Measurements from ENCODE around the gene BDH2. TPM values are rescaled to one million over a fixed set of nuclear protein-coding genes. Genes with fewer than 3 reads are reported as not detected.
A peak's percentile ranks its signal among the peaks of the same experiment; 100 is the strongest.

The BDH2 gene
- total RNA-seq, 1 donor from 2014 or later, result 27.2 TPM

- Histone ChIP-seq H3K4me3 (no peak overlapping the region), H3K27me3 (ENCODE audit: low read depth) (no peaks in the 10 kb centered on the region), H3K9me3 (replicated peaks) (no peaks in the 10 kb centered on the region), H3K36me3 (no peaks in the 10 kb centered on the region), H3K27ac (replicated peaks) (no peak overlapping the region), H3K4me1 (no peaks in the 10 kb centered on the region)
- DNase-seq, result no peak
- intact Hi-C loops (cut with micrococcal nuclease), result no loop called here
- TF ChIP-seq CTCF (IDR thresholded peaks at IDR 0.05; ENCODE audit: borderline replicate concordance), result no peak
These were observed 6.1 kb upstream of the BDH2 start for GRCh38 chr4:103105558-103106356.

GRCh38 chr4:103104886-103105285 lies 5.3 kb upstream of the BDH2 start:
- intact Hi-C loops (cut with micrococcal nuclease), result no loop called here
- Histone ChIP-seq H3K9me3 (replicated peaks) (no peaks in the 10 kb centered on the region), H3K27me3 (ENCODE audit: low read depth) (no peaks in the 10 kb centered on the region), H3K27ac (replicated peaks) (no peak overlapping the region), H3K36me3 (no peaks in the 10 kb centered on the region), H3K4me1 (no peaks in the 10 kb centered on the region), H3K4me3 (no peak overlapping the region)
- no peak for DNase-seq
- TF ChIP-seq CTCF (IDR thresholded peaks at IDR 0.05; ENCODE audit: borderline replicate concordance), result no peak

GRCh38 chr4:103100691-103101090 lies 1.1 kb upstream of the BDH2 start:
- intact Hi-C loops (cut with micrococcal nuclease), result no loop called here

GRCh38 chr4:103098756-103099440 lies 736 bp downstream of the BDH2 start:
- no peak for TF ChIP-seq CTCF (IDR thresholded peaks at IDR 0.05; ENCODE audit: borderline replicate concordance)
- no peaks in the 10 kb centered on the region for H3K9me3 ChIP-seq (replicated peaks)

More at GRCh38 chr4:103100691-103101090, 1.1 kb upstream of the BDH2 start:
- Histone ChIP-seq H3K4me3 (no peak overlapping the region), H3K27me3 (ENCODE audit: low read depth) (no peaks in the 10 kb centered on the region), H3K9me3 (replicated peaks) (no peaks in the 10 kb centered on the region), H3K36me3 (no peaks in the 10 kb centered on the region), H3K27ac (replicated peaks) (no peak overlapping the region), H3K4me1 (peaks cover 35% of the 10 kb centered on the region)
- no peak for TF ChIP-seq CTCF (IDR thresholded peaks at IDR 0.05; ENCODE audit: borderline replicate concordance)
- DNase-seq, result no peak

GRCh38 chr4:103098341-103098740 lies 1.3 kb downstream of the BDH2 start:
- no peaks in the 10 kb centered on the region for H3K27me3 ChIP-seq (ENCODE audit: low read depth)
- intact Hi-C loops (cut with micrococcal nuclease), result loop anchor here (10.0 kb wide), 1 partner anchor 674 kb away; no protein-coding TSS in a partner anchor
- peak overlapping the region; percentile 70 for H3K4me3 ChIP-seq
- no peaks in the 10 kb centered on the region for H3K9me3 ChIP-seq (replicated peaks)
- H3K27ac ChIP-seq (replicated peaks), result peak overlapping the region; percentile 78
- no peak for DNase-seq
- peaks cover 43% of the 10 kb centered on the region for H3K4me1 ChIP-seq
- no peak for TF ChIP-seq CTCF (IDR thresholded peaks at IDR 0.05; ENCODE audit: borderline replicate concordance)
- H3K36me3 ChIP-seq, result peaks cover 12% of the 10 kb centered on the region

More at GRCh38 chr4:103098756-103099440, 736 bp downstream of the BDH2 start:
- H3K4me1 ChIP-seq, result peaks cover 43% of the 10 kb centered on the region
- intact Hi-C loops (cut with micrococcal nuclease), result loop anchor here (10.0 kb wide), 1 partner anchor 674 kb away; no protein-coding TSS in a partner anchor
- H3K27me3 ChIP-seq (ENCODE audit: low read depth), result no peaks in the 10 kb centered on the region
- H3K4me3 ChIP-seq, result peak overlapping the region; percentile 70
- DNase-seq, result no peak
- peak overlapping the region; percentile 78 for H3K27ac ChIP-seq (replicated peaks)
- peaks cover 9% of the 10 kb centered on the region for H3K36me3 ChIP-seq

All from left ventricle myocardium inferior (tissue), 1 donor.